Right lobe of liver (tissue), 4 donors: Measurements from ENCODE around the gene PRRC1.

Experiments
- POLR2A ChIP-seq: fragments of 450-650 bp; IDR thresholded peaks from one replicate; pipeline ENCODE4 v1.6.1; 2017; ENCODE audit warnings: antibody characterized with exemption, mild to moderate bottlenecking
- TF ChIP-seq, protein P1 (sequence below), 4 donors: fragments of 200-600 bp in 3 of 4; fragments of 450-650 bp in 1 of 4; IDR thresholded peaks; one replicate each; pipeline versions ENCODE4 v1.5.1 to v1.8.0; 2016 to 2022; ENCODE audit warnings: antibody characterized with exemption in 4 of 4, mild to moderate bottlenecking in 2 of 4
- donor health status: DM: no; HTN: no; CAD: no.
- donor health status: DM: no; HTN: no; CAD: no.
- donor health status: DM: no; HTN: yes; CAD: no.

DNA sequence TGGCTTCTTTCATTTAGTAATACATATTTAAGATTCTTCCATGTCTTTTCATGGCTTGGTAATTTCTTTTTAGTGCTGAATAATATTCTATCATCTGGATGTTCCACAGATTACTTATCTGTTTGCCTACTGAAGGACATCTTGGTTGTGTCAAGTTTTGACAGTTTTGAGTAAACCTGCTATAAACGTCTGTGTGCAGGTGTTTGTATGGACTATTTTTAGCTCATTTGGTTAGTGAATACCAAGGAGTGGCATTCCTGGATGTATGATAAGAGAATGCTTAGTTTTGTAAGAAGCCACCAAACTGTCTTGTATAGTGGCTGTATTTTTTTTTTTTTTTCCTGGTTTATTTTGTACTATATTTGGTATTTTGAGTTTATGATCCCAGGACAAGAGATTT lies 38.4 kb downstream of the PRRC1 start:
- TF ChIP-seq, protein P1, sequence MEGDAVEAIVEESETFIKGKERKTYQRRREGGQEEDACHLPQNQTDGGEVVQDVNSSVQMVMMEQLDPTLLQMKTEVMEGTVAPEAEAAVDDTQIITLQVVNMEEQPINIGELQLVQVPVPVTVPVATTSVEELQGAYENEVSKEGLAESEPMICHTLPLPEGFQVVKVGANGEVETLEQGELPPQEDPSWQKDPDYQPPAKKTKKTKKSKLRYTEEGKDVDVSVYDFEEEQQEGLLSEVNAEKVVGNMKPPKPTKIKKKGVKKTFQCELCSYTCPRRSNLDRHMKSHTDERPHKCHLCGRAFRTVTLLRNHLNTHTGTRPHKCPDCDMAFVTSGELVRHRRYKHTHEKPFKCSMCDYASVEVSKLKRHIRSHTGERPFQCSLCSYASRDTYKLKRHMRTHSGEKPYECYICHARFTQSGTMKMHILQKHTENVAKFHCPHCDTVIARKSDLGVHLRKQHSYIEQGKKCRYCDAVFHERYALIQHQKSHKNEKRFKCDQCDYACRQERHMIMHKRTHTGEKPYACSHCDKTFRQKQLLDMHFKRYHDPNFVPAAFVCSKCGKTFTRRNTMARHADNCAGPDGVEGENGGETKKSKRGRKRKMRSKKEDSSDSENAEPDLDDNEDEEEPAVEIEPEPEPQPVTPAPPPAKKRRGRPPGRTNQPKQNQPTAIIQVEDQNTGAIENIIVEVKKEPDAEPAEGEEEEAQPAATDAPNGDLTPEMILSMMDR (IDR thresholded peaks at IDR 0.05): no peak
- TF ChIP-seq POLR2A: no peak
